ENCODE measurements around the gene CRYBB1. TPM values are rescaled to one million over a fixed set of nuclear protein-coding genes. Genes with fewer than 3 reads are reported as not detected.

Gene CRYBB1
- total and polyA plus RNA-seq, 10 donors, result 0.34 to 2.9 (median 1.7) TPM

DNA sequence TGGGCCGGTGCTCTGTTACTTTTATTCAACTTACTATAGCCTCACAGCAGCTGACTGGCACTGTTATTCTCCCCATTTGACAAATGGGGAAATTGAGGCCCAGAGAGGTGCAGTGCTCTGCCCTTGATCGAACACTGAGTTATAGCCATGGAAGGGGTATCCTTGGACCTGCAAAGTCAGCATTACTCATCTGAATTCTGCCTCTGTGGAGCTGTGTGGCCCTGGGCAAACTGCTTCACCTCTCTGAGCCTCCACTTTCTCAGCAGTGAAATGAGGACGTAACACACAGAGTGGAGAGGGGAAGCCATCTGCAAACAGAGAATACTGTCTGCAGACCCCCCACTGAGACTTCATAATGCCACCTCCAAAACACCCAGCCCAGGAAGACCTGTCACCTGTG is 53.2 kb downstream of the CRYBB1 start:
- intact Hi-C loops (cut with DNase I; ENCODE audit: low total_unique reads), result no loop called here
- WGBS, 5 donors, result 86 to 94% (median 88%) methylated on average over 3 of the region's 3 CpGs
- no peak overlapping the region for H3K4me3 ChIP-seq
- TF ChIP-seq POLR2A (IDR thresholded peaks at IDR 0.05), result no peak
- TF ChIP-seq POLR2AphosphoS5 (IDR thresholded peaks at IDR 0.05), result no peak
- TF ChIP-seq, protein P1, sequence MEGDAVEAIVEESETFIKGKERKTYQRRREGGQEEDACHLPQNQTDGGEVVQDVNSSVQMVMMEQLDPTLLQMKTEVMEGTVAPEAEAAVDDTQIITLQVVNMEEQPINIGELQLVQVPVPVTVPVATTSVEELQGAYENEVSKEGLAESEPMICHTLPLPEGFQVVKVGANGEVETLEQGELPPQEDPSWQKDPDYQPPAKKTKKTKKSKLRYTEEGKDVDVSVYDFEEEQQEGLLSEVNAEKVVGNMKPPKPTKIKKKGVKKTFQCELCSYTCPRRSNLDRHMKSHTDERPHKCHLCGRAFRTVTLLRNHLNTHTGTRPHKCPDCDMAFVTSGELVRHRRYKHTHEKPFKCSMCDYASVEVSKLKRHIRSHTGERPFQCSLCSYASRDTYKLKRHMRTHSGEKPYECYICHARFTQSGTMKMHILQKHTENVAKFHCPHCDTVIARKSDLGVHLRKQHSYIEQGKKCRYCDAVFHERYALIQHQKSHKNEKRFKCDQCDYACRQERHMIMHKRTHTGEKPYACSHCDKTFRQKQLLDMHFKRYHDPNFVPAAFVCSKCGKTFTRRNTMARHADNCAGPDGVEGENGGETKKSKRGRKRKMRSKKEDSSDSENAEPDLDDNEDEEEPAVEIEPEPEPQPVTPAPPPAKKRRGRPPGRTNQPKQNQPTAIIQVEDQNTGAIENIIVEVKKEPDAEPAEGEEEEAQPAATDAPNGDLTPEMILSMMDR (IDR thresholded peaks at IDR 0.05 in 8 of 11, conservative IDR thresholded peaks at IDR 0.05 in 3 of 11), result no peak
- H3K9me3 ChIP-seq, result no peaks in the 10 kb centered on the region
- no peak for DNase-seq
- peaks cover 0 to 48% (median 10%) of the 10 kb centered on the region in 6 donors for H3K36me3 ChIP-seq
- H3K27ac ChIP-seq, result peak overlapping the region in 1 of 8 donors; percentile 1
- H3K27me3 ChIP-seq (replicated peaks in 1 of 7), result no peaks in the 10 kb centered on the region
- peaks cover 8 to 97% (median 56%) of the 10 kb centered on the region in 6 donors for H3K4me1 ChIP-seq

DNA sequence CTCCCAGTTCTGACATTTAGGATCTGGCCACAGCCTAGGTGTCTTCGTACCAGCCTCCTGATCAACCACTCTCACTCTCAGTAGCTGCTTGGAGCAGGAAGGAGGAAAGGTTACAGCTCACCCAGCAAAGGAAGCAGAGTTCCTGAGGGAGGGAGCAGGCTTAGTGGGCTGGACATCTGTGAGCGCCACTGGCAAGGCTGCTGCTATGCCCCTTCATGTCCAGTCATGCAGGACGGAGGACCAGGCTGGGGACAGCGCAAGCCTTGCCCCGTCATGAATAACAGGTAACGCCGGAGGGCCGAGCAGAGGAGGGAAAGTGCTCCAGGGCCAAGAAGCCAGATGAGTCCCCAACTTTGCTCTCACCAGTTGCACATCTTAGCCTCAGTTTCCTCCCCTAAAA is 53.6 kb downstream of the CRYBB1 start:
- Histone ChIP-seq H3K4me1 (peaks cover 8 to 97% (median 56%) of the 10 kb centered on the region in 6 donors), H3K27ac (peak overlapping the region in 3 of 8 donors; percentile 2 to 35 (median 25)), H3K9me3 (no peaks in the 10 kb centered on the region), H3K36me3 (peaks cover 0 to 45% (median 10%) of the 10 kb centered on the region in 6 donors), H3K4me3 (no peak overlapping the region), H3K27me3 (replicated peaks in 1 of 7) (no peaks in the 10 kb centered on the region)
- WGBS, 5 donors, result 70 to 89% (median 79%) methylated on average over 8 of the region's 8 CpGs
- intact Hi-C loops (cut with DNase I; ENCODE audit: low total_unique reads), result no loop called here
- DNase-seq, result no peak
- no peak for TF ChIP-seq POLR2A (IDR thresholded peaks at IDR 0.05)
- TF ChIP-seq POLR2AphosphoS5 (IDR thresholded peaks at IDR 0.05), result peak; percentile 16 to 63 (median 38)

DNA sequence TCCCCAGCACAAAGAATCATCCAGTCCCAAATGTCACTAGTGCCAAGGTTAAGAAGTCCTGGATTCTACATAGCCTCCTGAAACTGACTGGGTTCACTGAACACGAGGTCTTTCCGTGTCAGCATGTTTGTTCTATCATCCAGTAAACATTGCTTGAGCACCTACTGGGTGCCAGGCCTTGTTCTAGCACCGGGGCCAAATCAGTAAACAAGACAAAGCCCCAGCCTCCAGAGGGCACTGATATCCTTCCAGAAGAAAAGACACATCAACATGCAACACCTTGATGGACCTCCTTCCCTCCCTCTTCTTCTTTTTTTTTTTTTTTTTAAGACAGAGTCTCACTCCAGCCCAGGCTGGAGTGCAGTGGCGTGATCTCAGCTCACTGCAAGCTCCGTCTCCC is 54.8 kb downstream of the CRYBB1 start:
- Histone ChIP-seq H3K9me3 (no peaks in the 10 kb centered on the region), H3K27ac (no peak overlapping the region), H3K27me3 (replicated peaks in 1 of 7) (no peaks in the 10 kb centered on the region), H3K4me3 (no peak overlapping the region), H3K4me1 (peaks cover 3 to 97% (median 54%) of the 10 kb centered on the region in 6 donors), H3K36me3 (peaks cover 0 to 47% (median 10%) of the 10 kb centered on the region in 6 donors)
- intact Hi-C loops (cut with DNase I; ENCODE audit: low total_unique reads), result no loop called here
- 81 to 88% (median 87%) methylated on average over 5 of the region's 5 CpGs for WGBS, 5 donors
- TF ChIP-seq POLR2AphosphoS5 (IDR thresholded peaks at IDR 0.05) (no peak), POLR2A (IDR thresholded peaks at IDR 0.05) (no peak)
- TF ChIP-seq, protein P1 (IDR thresholded peaks at IDR 0.05 in 8 of 11, conservative IDR thresholded peaks at IDR 0.05 in 3 of 11), result no peak
- DNase-seq, result no peak

DNA sequence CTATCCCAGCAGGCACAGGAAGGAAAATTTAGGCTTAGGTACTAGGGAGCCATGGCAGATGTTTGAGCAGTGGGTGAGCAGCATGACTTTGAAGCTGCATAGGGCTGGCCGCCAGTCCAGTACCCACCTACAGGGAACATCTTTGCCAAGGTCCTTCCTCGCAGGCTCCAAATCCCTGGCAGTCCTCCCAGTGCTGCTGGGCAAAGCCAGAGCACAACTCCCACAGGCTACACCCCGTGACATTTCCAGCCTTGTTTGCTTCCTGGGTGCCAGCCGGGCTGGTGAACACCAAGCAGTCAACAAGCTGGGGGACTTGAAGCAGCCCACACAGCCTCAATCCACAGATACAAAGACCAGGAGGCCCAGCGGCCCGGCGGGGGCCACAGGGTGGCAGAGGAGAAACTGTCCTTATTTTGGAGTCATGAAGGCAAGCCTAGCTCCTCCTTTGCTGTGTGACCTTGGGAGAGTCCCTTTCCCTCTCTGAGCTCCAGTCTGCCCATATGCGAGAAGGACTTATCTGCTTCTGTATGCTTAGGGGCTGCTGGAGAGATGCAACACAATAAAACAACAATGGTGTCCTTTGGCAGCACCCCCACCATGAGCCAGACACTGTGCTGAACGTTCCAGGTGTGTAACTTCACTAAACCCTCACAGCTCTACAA is 55.9 kb downstream of the CRYBB1 start:
- peak overlapping the region in 1 of 8 donors; percentile 42 for H3K27ac ChIP-seq

More for the DNA sequence above, 55.9 kb downstream of the CRYBB1 start:
- no peak for TF ChIP-seq POLR2AphosphoS5 (IDR thresholded peaks at IDR 0.05)
- no peak for TF ChIP-seq POLR2A (IDR thresholded peaks at IDR 0.05)
- TF ChIP-seq, protein P1 (IDR thresholded peaks at IDR 0.05 in 8 of 11, conservative IDR thresholded peaks at IDR 0.05 in 3 of 11), result no peak
- H3K27me3 ChIP-seq (replicated peaks in 1 of 7), result no peaks in the 10 kb centered on the region
- H3K4me3 ChIP-seq, result no peak overlapping the region
- H3K9me3 ChIP-seq, result no peaks in the 10 kb centered on the region
- peaks cover 0 to 45% (median 8%) of the 10 kb centered on the region in 6 donors for H3K36me3 ChIP-seq
- H3K4me1 ChIP-seq, result peaks cover 3 to 95% (median 52%) of the 10 kb centered on the region in 6 donors
- intact Hi-C loops (cut with DNase I; ENCODE audit: low total_unique reads), result no loop called here
- WGBS, 5 donors, result 72 to 85% (median 83%) methylated on average over 2 to 9 of the region's 9 CpGs
- DNase-seq, result no peak
